Measurements from ENCODE around the gene SNX8. TPM values are rescaled to one million over a fixed set of nuclear protein-coding genes. Genes with fewer than 3 reads are reported as not detected.

Gene SNX8
- total and polyA plus RNA-seq, 2 of the 8 experiments (the other 6 are each of a cell fraction or from before 2014, with no cell fraction given): 46.2 to 70.8 TPM

DNA sequence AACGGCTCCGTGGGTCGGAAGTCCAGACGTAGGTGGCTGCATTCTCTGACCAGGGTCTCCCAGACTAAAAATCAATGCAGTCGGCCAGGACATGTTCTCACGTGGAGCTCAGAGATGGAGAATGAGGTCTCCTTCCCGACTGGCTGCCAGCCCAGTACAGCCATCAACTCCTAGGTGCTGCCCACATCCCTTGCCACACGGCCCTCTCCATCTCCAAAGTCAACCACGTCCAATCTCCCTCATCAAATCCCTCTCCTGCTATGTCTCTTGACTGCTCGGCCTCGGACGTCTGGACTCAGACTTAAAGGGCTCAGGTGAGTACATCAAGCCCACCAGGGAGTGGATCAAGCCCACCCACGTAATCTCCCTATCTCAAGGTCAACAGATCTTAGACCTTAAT is 88.4 kb downstream of the SNX8 start:
- no peak overlapping the region for H3K14ac ChIP-seq (ENCODE audit: insufficient read length)
- H4K20me1 ChIP-seq (replicated peaks in 1 of 2; ENCODE audit: control insufficient read depth in 1 of 2, insufficient read depth in 2 of 2, low read length in 2 of 2): peaks cover 7 to 16% of the 10 kb centered on the region in 2 experiments
- no peak overlapping the region for H2BK20ac ChIP-seq (ENCODE audit: low read length)
- no peak overlapping the region for H2BK120ac ChIP-seq (replicated peaks; ENCODE audit: low read depth, low read length)
- peaks cover 20% of the 10 kb centered on the region for H3K79me1 ChIP-seq (ENCODE audit: low read depth, low read length)
- no peak overlapping the region for H2AFZ ChIP-seq (ENCODE audit: low read length)
- H3K4ac ChIP-seq (replicated peaks; ENCODE audit: insufficient read length, low read depth, low read length): no peak overlapping the region
- H3K23me2 ChIP-seq (ENCODE audit: low read depth, low read length): no peaks in the 10 kb centered on the region
- H2BK5ac ChIP-seq (ENCODE audit: low read depth, low read length): no peak overlapping the region
- ChIA-PET POLR2A (ENCODE audit: partially characterized antibody) (interaction anchor here (1.1 to 1.4 kb wide), 3 partner anchors 9 to 130 kb away, joined by 3 read pairs; no protein-coding TSS in a partner anchor), CTCF (ENCODE audit: partially characterized antibody) (interaction anchor here (1.7 kb wide), 2 partner anchors 9 to 13 kb away, joined by 3 read pairs; no protein-coding TSS in a partner anchor)
- H3K79me2 ChIP-seq (ENCODE audit: control insufficient read depth in 1 of 2, insufficient read depth in 2 of 2, low read length in 2 of 2): peaks cover 3 to 49% of the 10 kb centered on the region in 2 experiments; a peak in 3 of 4 replicates
- no peak overlapping the region for H3K27ac ChIP-seq (ENCODE audit: low read depth, low read length)
- H3K9ac ChIP-seq (replicated peaks in 1 of 4; ENCODE audit: extremely low read depth in 1 of 4, low read depth in 3 of 4, low read length in 3 of 4): no peak overlapping the region
- H2AK5ac ChIP-seq (ENCODE audit: low read depth, low read length): no peak overlapping the region
- TF ChIP-seq CBX8 (IDR thresholded peaks at IDR 0.05; ENCODE audit: borderline replicate concordance, low read depth, low read length): no peak
- no peak for TF ChIP-seq KDM5A (IDR thresholded peaks at IDR 0.05; ENCODE audit: low read length)
- H4K91ac ChIP-seq (replicated peaks; ENCODE audit: insufficient read length, low read length): no peak overlapping the region
- no peak overlapping the region for H3K18ac ChIP-seq (ENCODE audit: extremely low read depth, low read length)
- H2BK15ac ChIP-seq (ENCODE audit: low read length): no peak overlapping the region
- no peak overlapping the region; the same call in 1 of the 2 replicates for H4K8ac ChIP-seq (ENCODE audit: extremely low read depth, insufficient read depth, low read length)
- no peak overlapping the region for H3K4me2 ChIP-seq (ENCODE audit: insufficient read depth in 1 of 2, low read depth in 2 of 2, low read length in 2 of 2)
- no peak overlapping the region for H3K4me3 ChIP-seq (ENCODE audit: extremely low read depth in 1 of 4, insufficient read depth in 2 of 4, low read depth in 3 of 4, low read length in 4 of 4)
- H3K9me3 ChIP-seq (ENCODE audit: insufficient read depth in 2 of 2, low read depth in 1 of 2, low read length in 1 of 2): no peaks in the 10 kb centered on the region
- H3K23ac ChIP-seq (ENCODE audit: insufficient read length): no peak overlapping the region
- no peak overlapping the region for H4K5ac ChIP-seq (ENCODE audit: insufficient read length, low read depth, low read length)
- H3K4me1 ChIP-seq (replicated peaks in 1 of 4; ENCODE audit: control insufficient read depth in 3 of 4, insufficient read depth in 4 of 4, low read length in 3 of 4): no peaks in the 10 kb centered on the region; a peak in 1 of 7 replicates
- no peak overlapping the region for H2BK12ac ChIP-seq (ENCODE audit: low read depth, low read length)
- DNase-seq (ENCODE audit: low read depth in 1 of 2, low spot score in 2 of 2) (no peak), FAIRE-seq (no peak)
- no peak overlapping the region for H3K56ac ChIP-seq (replicated peaks; ENCODE audit: insufficient read length, low read depth, low read length)
- peaks cover 9 to 35% (median 26%) of the 10 kb centered on the region in 4 experiments; a peak in 7 of 8 replicates for H3K36me3 ChIP-seq (ENCODE audit: control insufficient read depth in 2 of 4, insufficient read depth in 4 of 4, low read length in 3 of 4)
- no peaks in the 10 kb centered on the region for H3K27me3 ChIP-seq (replicated peaks in 1 of 4; ENCODE audit: control insufficient read depth in 3 of 4, extremely low read depth in 1 of 4, insufficient read depth in 3 of 4, low read length in 3 of 4)
- 94% methylated on average over 13 of the region's 13 CpGs; no CpG with 5 or more reads in 1 of the 2 experiments for WGBS, 2 experiments (ENCODE audit: extremely low coverage in 1 of 2, insufficient coverage in 1 of 2, insufficient read length in 1 of 2, insufficient replicate concordance in 2 of 2, low coverage in 1 of 2, low lambda C conversion rate in 2 of 2, missing lambda C conversion rate in 1 of 2)
